K562 (cell line): ENCODE data around the gene NAIF1.

Experiments
- CHD2 ChIP-seq: IDR thresholded peaks from 2 replicates; pipeline ENCODE4 v1.6.1; 2011; ENCODE audit warnings: low read depth, low read length
- HNRNPUL1 ChIP-seq: fragments of 200-400 bp; formaldehyde crosslinking; IDR thresholded peaks from 2 replicates; pipeline ENCODE4 v1.6.1; 2017; ENCODE audit warnings: low read length
- MAZ ChIP-seq, 2 experiments: fragments of 450-650 bp in 1 of 2; sonication (generic) in 1 of 2; formaldehyde crosslinking; IDR thresholded peaks in 1 of 2; conservative IDR thresholded peaks in 1 of 2; 2 replicates each; pipeline versions ENCODE4 v1.4.0 to v1.5.0; 2020; ENCODE audit warnings: mild to moderate bottlenecking in 1 of 2, missing genetic modification reagents in 1 of 2
- RBM17 ChIP-seq: fragments of 200-400 bp; formaldehyde crosslinking; IDR thresholded peaks from 2 replicates; pipeline ENCODE4 v1.6.1; 2017; ENCODE audit warnings: low read depth, mild to moderate bottlenecking, low read length, borderline replicate concordance
- SIN3A ChIP-seq, 2 experiments: fragments of 150-350 bp in 1 of 2; IDR thresholded peaks; 2 replicates each; pipeline ENCODE4 v1.6.1; 2011 to 2016; ENCODE audit warnings: borderline replicate concordance in 2 of 2, low read depth in 2 of 2, low read length in 2 of 2, mild to moderate bottlenecking in 2 of 2, moderate library complexity in 2 of 2; ENCODE audit not compliant: control insufficient read depth in 1 of 2

DNA sequence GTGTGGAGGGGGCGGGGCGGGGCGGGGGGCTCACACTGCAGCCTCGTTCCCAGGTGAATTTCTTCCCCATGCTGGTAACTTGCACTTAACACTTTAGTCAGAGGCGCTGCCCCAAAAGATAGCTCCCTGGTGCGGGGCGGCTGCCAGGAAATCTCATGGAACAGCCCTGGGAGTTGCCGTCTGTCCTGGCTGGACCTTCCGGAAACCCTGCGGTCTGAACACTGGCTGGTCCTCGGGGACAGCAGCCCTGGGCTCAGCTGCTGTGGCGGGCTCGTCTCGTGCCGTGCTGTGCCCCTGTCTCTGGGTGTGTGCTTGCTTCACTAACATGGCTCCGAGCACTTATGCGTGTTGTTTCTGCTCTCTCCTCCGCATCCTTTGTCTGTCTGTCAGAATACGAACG lies 34.6 kb upstream of the NAIF1 start:
- no peak for TF ChIP-seq CHD2
- no peak for TF ChIP-seq HNRNPUL1
- no peak for TF ChIP-seq SIN3A (IDR thresholded peaks at IDR 0.05; ENCODE audit: borderline replicate concordance in 2 of 2, control insufficient read depth in 1 of 2, low read depth in 2 of 2, low read length in 2 of 2)
- no peak for TF ChIP-seq RBM17
- no peak for TF ChIP-seq MAZ (CRISPR knock-in tag; conservative IDR thresholded peaks at IDR 0.05 in 1 of 2, IDR thresholded peaks at IDR 0.05 in 1 of 2)
